K562 (cell line): ENCODE measurements around the gene LIN9. TPM values are rescaled to one million over a fixed set of nuclear protein-coding genes. Genes with fewer than 3 reads are reported as not detected.

Experiments
- ATAC-seq: fragments of 200-7000 bp; cut with Tn5 transposase; 3 replicates; pipeline ENCODE4 v1.9.1; 2020; ENCODE audit warnings: moderate library complexity
- BruUV-seq: library from RNA; stranded (reverse); fragments of 400-500 nt; replicated peaks from 2 replicates; lab custom pipeline; 2021; lab: Mats Ljungman, UMichigan
- CTCF ChIA-PET: fragments of 300-600 bp; formaldehyde crosslinking; extraction: SDS; loops from one replicate; lab custom pipeline; 2021; ENCODE audit warnings: low intra/inter-chr PET ratio; lab: Yijun Ruan, JAX
- POLR2A ChIA-PET: fragments of 300-600, 350-650 bp; sonication (Branson Sonifier 250); formaldehyde crosslinking; extraction: SDS; loops from one replicate; lab custom pipeline; 2021; ENCODE audit warnings: antibody characterized with exemption, inconsistent platforms; lab: Yijun Ruan, JAX
- DNase-seq, 4 experiments: peaks; one replicate each; pipeline versions ENCODE4 v3.0.0 to v3.0.0-alpha.2; 2011 to 2018; ENCODE audit warnings: low spot score in 3 of 4, mixed read lengths in 3 of 4; ENCODE audit errors: extremely low read depth in 1 of 4
- FAIRE-seq: peaks from 2 replicates; lab custom pipeline; 2011; peaks lifted over from hg19 to GRCh38; lab: Jason Lieb, UNC
- H2AFZ ChIP-seq: 2 replicates; pipeline ENCODE4 v1.6.0; 2011; ENCODE audit warnings: low read depth, low read length, control low read depth, inconsistent platforms
- H3K27ac ChIP-seq: fragments of 200-600 bp; 3 replicates; pipeline ENCODE4 v1.8.0; 2011; ENCODE audit warnings: low read depth, mild to moderate bottlenecking, control low read depth, inconsistent platforms, low read length, moderate library complexity, mixed read lengths; ENCODE audit errors: extremely low read depth
- H3K27me3 ChIP-seq, 2 experiments: fragments of 300-600 bp in 1 of 2; 2 replicates in 1 of 2; 3 replicates in 1 of 2; pipeline versions ENCODE4 v1.6.0 to v1.8.0; 2011; ENCODE audit warnings: inconsistent platforms in 2 of 2, low read length in 2 of 2, mild to moderate bottlenecking in 1 of 2, mixed read lengths in 1 of 2, moderate library complexity in 1 of 2; ENCODE audit not compliant: control insufficient read depth in 2 of 2, insufficient read depth in 2 of 2
- H3K36me3 ChIP-seq: fragments of 300-600 bp; 3 replicates; pipeline ENCODE4 v1.8.0; 2011; ENCODE audit warnings: mild to moderate bottlenecking, low read length, inconsistent platforms; ENCODE audit not compliant: control insufficient read depth, insufficient read depth
- H3K4me1 ChIP-seq, 2 experiments: fragments of 200-600 bp in 1 of 2; replicated peaks in 1 of 2; 2 replicates in 1 of 2; 3 replicates in 1 of 2; pipeline versions ENCODE4 v1.5.1 to v1.8.0; 2011; ENCODE audit warnings: inconsistent platforms in 2 of 2, low read length in 2 of 2, mild to moderate bottlenecking in 1 of 2, mixed read lengths in 1 of 2, moderate library complexity in 1 of 2; ENCODE audit not compliant: control insufficient read depth in 2 of 2, insufficient read depth in 2 of 2
- H3K4me2 ChIP-seq: 2 replicates; pipeline ENCODE4 v1.6.1; 2011; ENCODE audit warnings: low read length, control low read depth, inconsistent platforms, mixed read lengths; ENCODE audit not compliant: insufficient read depth
- H3K4me3 ChIP-seq: fragments of 200-600 bp; sonication (generic), shearing (Covaris generic); 2 replicates; pipeline ENCODE4 v1.5.1; 2016; ENCODE audit warnings: control low read depth, inconsistent platforms
- H3K79me2 ChIP-seq: fragments of 200-600 bp; 3 replicates; pipeline ENCODE4 v1.8.0; 2011; ENCODE audit warnings: low read length, inconsistent platforms; ENCODE audit not compliant: control insufficient read depth, insufficient read depth
- H3K9ac ChIP-seq, 2 experiments: 2 replicates each; pipeline versions ENCODE4 v1.6.0 to v1.6.1; 2011; ENCODE audit warnings: low read depth in 2 of 2, low read length in 2 of 2, control low read depth in 1 of 2, inconsistent platforms in 1 of 2, mild to moderate bottlenecking in 1 of 2, mixed read lengths in 1 of 2; ENCODE audit not compliant: insufficient read depth in 1 of 2
- H3K9me1 ChIP-seq: one replicate; pipeline ENCODE4 v1.6.0; 2011; ENCODE audit warnings: inconsistent platforms, mild to moderate bottlenecking, low read length, moderate library complexity; ENCODE audit not compliant: control insufficient read depth, insufficient read depth
- H3K9me3 ChIP-seq: replicated peaks from 2 replicates; pipeline ENCODE4 v1.5.1; 2011; ENCODE audit warnings: low read depth, low read length, inconsistent platforms; ENCODE audit not compliant: control insufficient read depth, insufficient read depth
- H4K20me1 ChIP-seq: replicated peaks from 2 replicates; pipeline ENCODE4 v1.6.1; 2011; ENCODE audit warnings: low read length, inconsistent platforms, mixed read lengths; ENCODE audit not compliant: control insufficient read depth, insufficient read depth
- CBX3 ChIP-seq, 2 experiments: IDR thresholded peaks; 1 replicate in 1 of 2; 2 replicates in 1 of 2; pipeline ENCODE4 v1.6.1; 2012; ENCODE audit warnings: inconsistent platforms in 2 of 2, low read length in 2 of 2, borderline replicate concordance in 1 of 2, control low read depth in 1 of 2
- ZNF431 ChIP-seq: sonication (generic); formaldehyde crosslinking; IDR thresholded peaks from 2 replicates; pipeline ENCODE4 v1.8.0; 2022; ENCODE audit warnings: mild to moderate bottlenecking, missing genetic modification reagents
- ZNF766 ChIP-seq: fragments of 200-800 bp; sonication (Bioruptor generic); conservative IDR thresholded peaks from 2 replicates; pipeline ENCODE4 v1.6.1; 2016; ENCODE audit warnings: missing genetic modification characterization, missing compliant biosample characterization
- WGBS: fragments of 100-300 bp; shearing (Covaris generic); methylation state at CpG from one replicate; pipeline ENCODE4 v1.1.6; 2016; ENCODE audit warnings: low coverage, mixed read lengths; ENCODE audit not compliant: insufficient coverage; ENCODE audit errors: missing lambda C conversion rate; 5-methylcytosine and 5-hydroxymethylcytosine counted together
- in situ Hi-C: fragments of 300-500 bp; cut with MboI; formaldehyde crosslinking; loops from 4 replicates; pipeline ENCODE4 v1.15.0; 2018; ENCODE audit warnings: inconsistent platforms, mixed read lengths
- intact Hi-C: fragments of 100-400 bp; cut with micrococcal nuclease; formaldehyde crosslinking; loops from 2 replicates; pipeline ENCODE4 v1.14.2; 2022
- polyA plus RNA-seq, 8 experiments: library from polyadenylated mRNA; depleted of rRNA in 4 of 8; stranded (reverse) in 5 of 8; unstranded in 3 of 8; fragments of >200 nt; fragmentation: Nextera tagmentation in 2 of 8; fragmentation: Illumina TruSeq in 1 of 8; extraction: Ambion mirVana in 2 of 8; extraction: Trizol in 1 of 8; gene quantifications; 2 replicates each; pipeline versions ENCODE4 v1.2.1 to v1.2.3, GENCODE V29; 2011 to 2014; ENCODE audit warnings: inconsistent platforms in 1 of 8, missing spikeins in 1 of 8
- total RNA-seq, 7 experiments: library from RNA; depleted of rRNA in 6 of 7; stranded (reverse); fragments of >200 nt in 6 of 7; fragmentation: Illumina TruSeq in 2 of 7; extraction: Trizol in 2 of 7; gene quantifications; 2 replicates each; pipeline versions ENCODE4 v1.2.1 to v1.2.3, GENCODE V29; 2011 to 2021; ENCODE audit warnings: low replicate concordance in 1 of 7
- TF ChIP-seq, protein P1 (sequence below): fragments of 450-650 bp; IDR thresholded peaks from 2 replicates; pipeline ENCODE4 v1.6.1; 2018; ENCODE audit warnings: mild to moderate bottlenecking, low read depth; ENCODE audit not compliant: partially characterized antibody
- TF ChIP-seq, protein P2 (sequence below): fragments of 450-650 bp; formaldehyde crosslinking; IDR thresholded peaks from 2 replicates; pipeline ENCODE4 v1.4.0; 2022; ENCODE audit warnings: missing genetic modification characterization

Gene LIN9
- total and polyA plus RNA-seq, 9 of the 15 experiments (the other 6 are each of a cell fraction or from before 2014, with no cell fraction given): 18.8 to 33.0 (median 25.5) TPM

DNA sequence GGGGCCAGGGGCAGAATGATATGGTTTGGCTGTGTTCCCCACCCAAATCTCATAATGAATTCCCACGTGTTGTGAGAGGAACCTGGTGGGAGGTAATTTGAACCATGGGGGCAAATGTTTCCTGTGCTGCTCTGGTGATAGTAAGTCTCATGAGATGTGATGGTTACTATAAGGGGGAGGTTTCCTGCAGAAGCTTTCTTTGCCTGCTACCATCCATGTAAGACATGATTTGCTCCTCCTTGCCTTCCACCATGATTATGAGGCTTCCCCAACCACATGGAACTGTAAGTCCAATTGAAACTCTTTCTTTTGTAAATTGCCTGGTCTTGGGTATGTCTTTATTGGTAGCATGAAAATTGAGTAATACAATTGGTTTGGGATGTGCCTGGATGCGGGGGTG, 33.7 kb upstream of the LIN9 start:
- 11% methylated on average over 1 of the region's 2 CpGs for WGBS
- Histone ChIP-seq H3K9me1 (no peaks in the 10 kb centered on the region), H3K9ac (no peak overlapping the region), H3K9me3 (peaks cover 11% of the 10 kb centered on the region), H3K27ac (no peak overlapping the region), H3K4me2 (no peak overlapping the region), H4K20me1 (no peaks in the 10 kb centered on the region), H3K27me3 (no peaks in the 10 kb centered on the region), H2AFZ (no peak overlapping the region), H3K36me3 (no peaks in the 10 kb centered on the region), H3K4me3 (no peak overlapping the region), H3K79me2 (no peaks in the 10 kb centered on the region), H3K4me1 (no peaks in the 10 kb centered on the region)
- FAIRE-seq (no peak), DNase-seq (no peak), ATAC-seq (no peak)
- POLR2A ChIA-PET: interaction anchor here (1.0 kb wide), 1 partner anchor 9 kb away, joined by 3 read pairs; no protein-coding TSS in a partner anchor
- CTCF ChIA-PET: no interaction called here
- in situ Hi-C loops (no loop called here), intact Hi-C loops (no loop called here)
- TF ChIP-seq ZNF766 (CRISPR knock-in tag): peak; percentile 72; the same call in 1 of the 2 replicates
- peak; percentile 98 for TF ChIP-seq ZNF431 (CRISPR knock-in tag)
- TF ChIP-seq, protein P1, sequence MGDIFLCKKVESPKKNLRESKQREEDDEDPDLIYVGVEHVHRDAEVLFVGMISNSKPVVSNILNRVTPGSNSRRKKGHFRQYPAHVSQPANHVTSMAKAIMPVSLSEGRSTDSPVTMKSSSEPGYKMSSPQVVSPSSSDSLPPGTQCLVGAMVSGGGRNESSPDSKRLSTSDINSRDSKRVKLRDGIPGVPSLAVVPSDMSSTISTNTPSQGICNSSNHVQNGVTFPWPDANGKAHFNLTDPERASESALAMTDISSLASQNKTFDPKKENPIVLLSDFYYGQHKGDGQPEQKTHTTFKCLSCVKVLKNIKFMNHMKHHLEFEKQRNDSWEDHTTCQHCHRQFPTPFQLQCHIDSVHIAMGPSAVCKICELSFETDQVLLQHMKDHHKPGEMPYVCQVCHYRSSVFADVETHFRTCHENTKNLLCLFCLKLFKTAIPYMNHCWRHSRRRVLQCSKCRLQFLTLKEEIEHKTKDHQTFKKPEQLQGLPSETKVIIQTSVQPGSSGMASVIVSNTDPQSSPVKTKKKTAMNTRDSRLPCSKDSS: peak; percentile 22
- peak in 1 of 2 experiments; percentile 41; a peak in 1 of 3 replicates for TF ChIP-seq CBX3 (IDR thresholded peaks at IDR 0.05; ENCODE audit: borderline replicate concordance in 1 of 2, low read length in 2 of 2)
- TF ChIP-seq, protein P2, sequence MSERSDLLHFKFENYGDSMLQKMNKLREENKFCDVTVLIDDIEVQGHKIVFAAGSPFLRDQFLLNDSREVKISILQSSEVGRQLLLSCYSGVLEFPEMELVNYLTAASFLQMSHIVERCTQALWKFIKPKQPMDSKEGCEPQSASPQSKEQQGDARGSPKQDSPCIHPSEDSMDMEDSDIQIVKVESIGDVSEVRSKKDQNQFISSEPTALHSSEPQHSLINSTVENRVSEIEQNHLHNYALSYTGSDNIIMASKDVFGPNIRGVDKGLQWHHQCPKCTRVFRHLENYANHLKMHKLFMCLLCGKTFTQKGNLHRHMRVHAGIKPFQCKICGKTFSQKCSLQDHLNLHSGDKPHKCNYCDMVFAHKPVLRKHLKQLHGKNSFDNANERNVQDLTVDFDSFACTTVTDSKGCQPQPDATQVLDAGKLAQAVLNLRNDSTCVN (CRISPR knock-in tag): no peak
- no TSS peak for BruUV-seq
